Liver (tissue), 9 donors: Measurements from ENCODE around the gene DUSP16. TPM values are rescaled to one million over a fixed set of nuclear protein-coding genes. Genes with fewer than 3 reads are reported as not detected.

Source experiments
- DNase-seq: peaks from one replicate; pipeline ENCODE4 v3.0.0-alpha.2; 2017; ENCODE audit warnings: low spot score
- H3K27ac ChIP-seq, 2 donors: one replicate each; pipeline ENCODE4 v1.7.0; 2013; ENCODE audit warnings: inconsistent platforms in 2 of 2, low read length in 2 of 2, control low read depth in 1 of 2, low read depth in 1 of 2, mild to moderate bottlenecking in 1 of 2
- H3K27me3 ChIP-seq, 4 donors: one replicate each; pipeline versions ENCODE4 v1.6.1 to v1.7.0; 2013; ENCODE audit warnings: low read length in 3 of 4, inconsistent platforms in 1 of 4, mild to moderate bottlenecking in 1 of 4, moderate library complexity in 1 of 4; ENCODE audit not compliant: control insufficient read depth in 4 of 4, insufficient read depth in 4 of 4
- H3K36me3 ChIP-seq, 4 donors: one replicate each; pipeline versions ENCODE4 v1.6.1 to v1.7.0; 2013; ENCODE audit warnings: low read length in 3 of 4, mild to moderate bottlenecking in 3 of 4, low read depth in 1 of 4, moderate library complexity in 1 of 4; ENCODE audit not compliant: control insufficient read depth in 4 of 4, insufficient read depth in 3 of 4
- H3K4me1 ChIP-seq, 4 donors: one replicate each; pipeline versions ENCODE4 v1.6.1 to v1.7.0; 2013; ENCODE audit warnings: low read length in 3 of 4, mild to moderate bottlenecking in 3 of 4, moderate library complexity in 1 of 4; ENCODE audit not compliant: control insufficient read depth in 4 of 4, insufficient read depth in 4 of 4
- H3K4me3 ChIP-seq, 3 donors: one replicate each; pipeline versions ENCODE4 v1.6.1 to v1.7.0; 2013; ENCODE audit warnings: low read length in 3 of 3, control low read depth in 1 of 3, low read depth in 1 of 3, mild to moderate bottlenecking in 1 of 3
- H3K9ac ChIP-seq, 2 donors: one replicate each; pipeline ENCODE4 v1.7.0; 2013; ENCODE audit warnings: low read length in 2 of 2, mild to moderate bottlenecking in 2 of 2, moderate library complexity in 2 of 2, control low read depth in 1 of 2, low read depth in 1 of 2
- H3K9me3 ChIP-seq, 4 donors: one replicate each; pipeline versions ENCODE4 v1.6.1 to v1.7.0; 2013; ENCODE audit warnings: low read length in 3 of 4; ENCODE audit not compliant: control insufficient read depth in 4 of 4
- ATF3 ChIP-seq: IDR thresholded peaks from 2 replicates; pipeline ENCODE4 v1.6.1; 2016; ENCODE audit warnings: antibody characterized with exemption
- CTCF ChIP-seq: fragments of 150-350 bp; IDR thresholded peaks from 2 replicates; pipeline ENCODE4 v1.5.1; 2017; ENCODE audit warnings: improper control_type of control experiment, low read depth, low read length; ENCODE audit not compliant: missing input control
- EGR1 ChIP-seq, 2 donors: IDR thresholded peaks; 2 replicates each; pipeline ENCODE4 v1.6.1; 2016 to 2018; ENCODE audit warnings: antibody characterized with exemption in 2 of 2, low read depth in 2 of 2
- FOXA1 ChIP-seq: IDR thresholded peaks from 2 replicates; pipeline ENCODE4 v1.6.1; 2016; ENCODE audit warnings: antibody characterized with exemption
- FOXA2 ChIP-seq: IDR thresholded peaks from 2 replicates; pipeline ENCODE4 v1.6.1; 2016; ENCODE audit warnings: antibody characterized with exemption
- GABPA ChIP-seq, 2 donors: IDR thresholded peaks in 1 of 2; conservative IDR thresholded peaks in 1 of 2; 2 replicates each; pipeline ENCODE4 v1.6.1; 2016; ENCODE audit warnings: antibody characterized with exemption in 2 of 2, mild to moderate bottlenecking in 1 of 2, moderate library complexity in 1 of 2
- HNF4A ChIP-seq, 2 donors: conservative IDR thresholded peaks; 2 replicates each; pipeline ENCODE4 v1.6.1; 2016; ENCODE audit warnings: antibody characterized with exemption in 2 of 2, mild to moderate bottlenecking in 2 of 2
- HNF4G ChIP-seq: IDR thresholded peaks from 2 replicates; pipeline ENCODE4 v1.6.1; 2016; ENCODE audit warnings: antibody characterized with exemption
- JUND ChIP-seq, 2 donors: IDR thresholded peaks; 2 replicates each; pipeline ENCODE4 v1.6.1; 2016; ENCODE audit warnings: antibody characterized with exemption in 2 of 2
- MAX ChIP-seq: IDR thresholded peaks from 2 replicates; pipeline ENCODE4 v1.6.1; 2016; ENCODE audit warnings: antibody characterized with exemption
- NR2F2 ChIP-seq: IDR thresholded peaks from 2 replicates; pipeline ENCODE4 v1.6.1; 2016; ENCODE audit warnings: antibody characterized with exemption
- RAD21 ChIP-seq, 2 donors: IDR thresholded peaks; 2 replicates each; pipeline ENCODE4 v1.6.1; 2016; ENCODE audit warnings: antibody characterized with exemption in 2 of 2, mild to moderate bottlenecking in 2 of 2
- REST ChIP-seq: IDR thresholded peaks from 2 replicates; pipeline ENCODE4 v1.6.1; 2016; ENCODE audit warnings: antibody characterized with exemption, mild to moderate bottlenecking
- RXRA ChIP-seq, 2 donors: IDR thresholded peaks; 2 replicates each; pipeline ENCODE4 v1.6.1; 2017 to 2018; ENCODE audit warnings: antibody characterized with exemption in 2 of 2, mild to moderate bottlenecking in 1 of 2
- SP1 ChIP-seq: IDR thresholded peaks from 2 replicates; pipeline ENCODE4 v1.6.1; 2018; ENCODE audit warnings: antibody characterized with exemption, mild to moderate bottlenecking
- TAF1 ChIP-seq: conservative IDR thresholded peaks from 2 replicates; pipeline ENCODE4 v1.6.1; 2016; ENCODE audit warnings: antibody characterized with exemption, mild to moderate bottlenecking
- ZBTB33 ChIP-seq: IDR thresholded peaks from 2 replicates; pipeline ENCODE4 v1.6.1; 2016; ENCODE audit warnings: antibody characterized with exemption
- WGBS: extraction: QIAGEN DNeasy Blood & Tissue Kit; methylation state at CpG from one replicate; pipeline ENCODE4 v1.1.7; 2013; 5-methylcytosine and 5-hydroxymethylcytosine counted together
- polyA plus RNA-seq, 2 donors: library from polyadenylated mRNA; stranded (reverse) in 1 of 2; unstranded in 1 of 2; fragments of 200-250 nt in 1 of 2; fragments of >200 nt in 1 of 2; fragmentation: Nextera tagmentation in 1 of 2; extraction: Ambion mirVana in 1 of 2; gene quantifications; one replicate each; pipeline versions ENCODE4 v1.2.1 to v1.2.3, GENCODE V29; 2013 to 2015
- total RNA-seq, 2 donors: library from RNA; depleted of rRNA; stranded (reverse); fragments of >200 nt; gene quantifications; one replicate each; pipeline ENCODE4 v1.2.3, GENCODE V29; 2014
- donor health status: healthy.
- donor health status: healthy.
- donor health status: healthy.
- donor health status: healthy.
- donor health status: healthy.

Gene DUSP16
- total and polyA plus RNA-seq, 4 donors = 7.8 to 56.4 (median 19.1) TPM

GRCh38 chr12:12563290-12563928 lies 746 bp upstream of the DUSP16 start:
- peak overlapping the region; percentile 28 to 91 (median 42) for H3K4me3 ChIP-seq
- H3K9ac ChIP-seq = peak overlapping the region; percentile 81 to 86
- DNase-seq = no peak
- WGBS = 69% methylated on average over 11 of the region's 11 CpGs
- no peaks in the 10 kb centered on the region for H3K27me3 ChIP-seq
- peak overlapping the region; percentile 84 to 89 for H3K27ac ChIP-seq
- no peaks in the 10 kb centered on the region for H3K36me3 ChIP-seq
- H3K9me3 ChIP-seq = no peaks in the 10 kb centered on the region
- peaks cover 0 to 10% (median 3%) of the 10 kb centered on the region in 4 donors for H3K4me1 ChIP-seq
- TF ChIP-seq RAD21 (IDR thresholded peaks at IDR 0.05) (no peak), HNF4A (conservative IDR thresholded peaks at IDR 0.05) (no peak), JUND (IDR thresholded peaks at IDR 0.05) (no peak), CTCF (no peak), EGR1 (IDR thresholded peaks at IDR 0.05; ENCODE audit: low read depth in 2 of 2) (no peak), REST (no peak), TAF1 (no peak), ATF3 (no peak), NR2F2 (no peak), HNF4G (no peak), MAX (no peak), FOXA1 (no peak), GABPA (IDR thresholded peaks at IDR 0.05 in 1 of 2, conservative IDR thresholded peaks at IDR 0.05 in 1 of 2) (no peak), FOXA2 (no peak), ZBTB33 (no peak), RXRA (IDR thresholded peaks at IDR 0.05) (no peak), SP1 (no peak)
